Stimulated activated CD4-positive, alpha-beta T cell treated with anti-CD3 and anti-CD28 coated beads, TNF-alpha, amount 100 ng/mL, for 1 hour (primary cell): ENCODE results near the gene TNFRSF8.
"Not testable (repeated sequence)": the region's sequence is repeated elsewhere in the genome, so short reads cannot be mapped to it uniquely, and the experiment has no call there.

Source experiments
- DNase-seq, 3 donors: peaks; one replicate each; pipeline ENCODE4 v3.0.0-alpha.2; 2020; ENCODE audit warnings: low read depth in 3 of 3, low spot score in 1 of 3

Gene TNFRSF8

GRCh38 chr1:12083766-12084165, 20.7 kb downstream of the TNFRSF8 start:
- no peak for DNase-seq

DNA sequence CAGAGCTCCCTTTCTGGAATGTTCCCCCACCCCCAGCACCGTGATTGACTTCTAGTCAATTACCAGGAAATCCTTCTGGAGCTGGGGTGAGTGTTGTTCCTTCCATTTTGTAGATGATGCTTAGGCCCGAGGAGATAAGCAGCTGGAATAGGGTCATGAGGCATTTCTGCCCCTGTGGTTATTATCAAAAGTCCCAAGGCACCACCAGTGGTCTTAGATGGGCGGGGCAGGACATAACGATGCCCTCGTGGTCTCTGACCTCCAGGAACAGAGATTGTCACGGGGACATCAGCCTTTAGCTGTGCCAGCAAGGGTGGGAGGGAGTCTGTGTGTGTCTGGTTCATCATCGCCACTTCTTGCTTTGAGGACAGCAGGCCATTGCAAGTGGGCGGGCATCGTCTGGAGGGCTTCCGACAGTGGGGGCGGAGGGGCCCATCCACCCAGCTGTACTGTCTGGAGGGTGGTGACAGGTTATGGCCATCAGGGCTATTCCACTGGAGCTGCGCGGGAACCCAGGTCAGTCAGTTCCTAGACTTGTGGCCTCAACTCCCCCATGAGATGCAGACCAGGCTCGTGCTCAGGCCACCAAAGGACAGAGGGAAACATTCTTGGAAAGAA, 22.6 kb downstream of the TNFRSF8 start:
- DNase-seq = no peak

DNA sequence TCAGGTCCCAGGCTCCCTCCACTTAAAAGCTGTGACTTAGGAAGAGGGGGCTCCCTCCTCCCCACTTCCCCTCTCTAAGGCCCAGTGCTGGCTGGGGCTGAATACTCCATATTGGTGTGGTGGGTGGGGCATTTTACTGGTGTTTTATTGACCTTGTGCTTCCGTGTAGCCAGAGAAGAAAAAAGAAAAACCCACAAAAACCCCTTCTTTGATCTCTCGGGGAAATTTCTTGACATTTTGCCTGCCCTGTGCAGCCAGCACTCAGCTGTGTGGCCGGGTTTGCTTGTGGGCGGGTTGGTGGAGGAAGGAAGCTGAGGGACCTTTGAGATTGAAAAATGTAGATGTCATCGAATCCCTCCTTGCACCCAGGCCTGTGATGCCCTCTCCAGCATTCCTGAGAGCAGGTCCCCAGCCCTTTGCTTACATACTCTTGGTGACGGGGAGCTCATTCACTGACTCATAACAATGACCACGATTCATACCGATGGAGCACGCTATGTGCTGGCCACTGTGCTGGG, 24.8 kb downstream of the TNFRSF8 start:
- DNase-seq = no peak

GRCh38 chr1:12088607-12089006, 25.5 kb downstream of the TNFRSF8 start:
- DNase-seq = no peak

GRCh38 chr1:12090326-12090725, 27.2 kb downstream of the TNFRSF8 start:
- no peak for DNase-seq

- no peak for DNase-seq
Observed at GRCh38 chr1:12091191-12091590, 28.1 kb downstream of the TNFRSF8 start.

DNA sequence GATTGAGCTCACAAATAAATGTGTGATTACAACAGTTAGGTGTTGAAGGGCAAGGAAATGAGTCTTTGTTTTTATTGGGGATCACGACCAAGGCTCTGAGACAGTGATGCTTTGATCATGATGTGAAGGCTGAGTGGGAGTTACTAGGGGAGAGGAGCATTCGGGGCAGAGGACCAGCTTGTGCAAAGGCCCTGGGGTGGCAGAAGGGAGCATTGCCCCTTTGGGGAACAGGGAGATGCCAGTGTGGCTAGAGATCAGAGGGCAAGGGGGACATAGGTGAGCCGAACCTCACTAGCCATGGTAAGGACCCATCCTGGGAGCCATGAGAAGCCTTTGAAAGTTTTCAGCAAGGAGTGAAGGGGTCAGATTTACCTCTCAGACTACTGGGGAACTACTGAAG, 31.1 kb downstream of the TNFRSF8 start:
- no peak for DNase-seq

DNA sequence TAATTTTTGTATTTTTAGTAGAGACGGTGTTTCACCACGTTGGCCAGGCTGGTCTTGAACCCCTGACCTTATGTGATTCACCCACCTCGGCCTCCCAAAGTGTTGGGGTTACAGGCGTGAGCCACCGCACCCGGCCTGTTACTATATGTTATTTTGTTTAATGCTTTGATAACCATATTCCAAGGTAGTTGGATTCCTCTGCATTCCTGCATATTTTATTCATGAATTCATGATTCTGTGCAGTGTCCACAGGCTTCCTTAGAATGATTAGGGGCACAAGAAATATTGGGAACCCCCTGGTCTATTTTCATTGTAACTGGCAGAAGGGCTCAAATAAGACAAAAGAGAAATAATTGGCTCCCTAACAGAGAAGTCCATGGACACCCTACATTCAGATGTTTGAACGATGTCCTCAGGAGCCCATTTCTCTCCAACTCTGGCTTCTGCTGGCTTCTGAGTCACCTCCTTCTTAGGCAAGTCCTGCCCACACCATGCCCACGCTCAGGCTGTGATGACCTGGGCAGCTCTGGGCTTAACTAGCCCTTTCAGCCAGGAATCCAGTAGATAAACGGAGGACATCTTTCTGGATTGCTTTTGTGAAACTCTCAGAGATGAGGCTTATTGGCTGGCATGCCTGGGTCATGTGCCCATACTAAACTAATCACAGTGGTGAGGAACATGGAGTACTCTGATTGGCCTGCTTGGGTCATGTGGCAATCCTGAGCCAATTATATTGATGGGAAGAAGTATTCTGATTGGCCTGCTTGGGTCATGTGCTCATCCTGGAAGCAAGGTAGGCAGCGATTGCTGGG, 32.6 kb downstream of the TNFRSF8 start:
- no peak for DNase-seq

DNA sequence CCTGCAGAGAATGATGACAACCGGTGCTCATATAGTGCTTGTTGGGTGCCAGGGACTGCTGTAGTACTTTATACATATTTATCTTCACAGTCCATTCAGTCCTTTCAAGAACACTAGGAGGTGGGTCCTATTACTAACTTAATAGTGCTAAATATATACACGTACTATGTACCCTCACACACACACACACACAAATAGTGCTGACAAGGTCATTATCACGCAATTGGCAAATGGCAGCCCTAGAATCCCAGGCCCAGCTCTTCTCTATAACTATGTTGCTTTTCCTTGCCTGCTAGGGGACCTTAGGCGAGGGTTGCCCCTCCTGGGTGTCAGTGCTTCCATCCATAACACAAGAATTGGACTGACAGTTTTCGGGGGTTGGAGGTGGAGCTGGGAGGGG, 33.5 kb downstream of the TNFRSF8 start:
- no peak for DNase-seq

GRCh38 chr1:12097321-12097720, 34.2 kb downstream of the TNFRSF8 start:
- DNase-seq = no peak

DNA sequence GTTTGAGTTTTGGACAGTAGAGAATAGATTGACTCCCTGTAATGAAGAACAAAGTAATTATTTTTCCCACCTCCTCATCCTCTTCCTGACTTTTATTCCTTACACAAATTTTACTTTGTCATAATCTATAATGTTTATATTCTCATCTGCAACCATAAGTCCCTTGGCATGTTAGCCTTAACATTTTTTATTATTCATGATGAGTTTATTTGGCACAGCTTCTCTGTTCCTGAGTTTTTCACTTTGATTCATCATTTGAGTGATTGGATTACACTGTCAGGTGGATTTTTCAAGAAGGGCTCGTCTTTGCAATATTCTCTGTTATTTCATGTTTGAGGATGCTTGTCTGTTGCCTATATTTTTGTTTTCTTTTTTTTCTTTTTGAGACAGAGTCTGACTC, 35.7 kb downstream of the TNFRSF8 start:
- no peak for DNase-seq

DNA sequence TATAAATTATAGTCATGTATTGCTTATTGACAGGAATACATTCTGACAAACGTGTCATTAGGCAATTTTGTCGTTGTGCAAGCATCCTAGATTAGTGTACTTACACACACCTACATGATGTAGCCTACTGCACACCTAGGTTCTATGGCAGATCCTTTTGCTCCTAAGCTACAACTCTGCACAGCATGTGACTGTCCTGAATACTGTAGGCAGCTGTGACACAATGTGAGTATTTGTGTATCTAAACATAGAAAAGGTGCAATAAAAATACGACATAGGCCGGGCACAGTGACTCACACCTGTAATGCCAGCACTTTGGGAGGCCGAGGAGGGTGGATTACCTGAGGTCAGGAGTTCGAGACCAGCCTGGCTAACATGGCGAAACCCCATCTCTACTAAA, 36.5 kb downstream of the TNFRSF8 start:
- no peak for DNase-seq

GRCh38 chr1:12100071-12100470, 37.0 kb downstream of the TNFRSF8 start:
- DNase-seq = no peak

DNA sequence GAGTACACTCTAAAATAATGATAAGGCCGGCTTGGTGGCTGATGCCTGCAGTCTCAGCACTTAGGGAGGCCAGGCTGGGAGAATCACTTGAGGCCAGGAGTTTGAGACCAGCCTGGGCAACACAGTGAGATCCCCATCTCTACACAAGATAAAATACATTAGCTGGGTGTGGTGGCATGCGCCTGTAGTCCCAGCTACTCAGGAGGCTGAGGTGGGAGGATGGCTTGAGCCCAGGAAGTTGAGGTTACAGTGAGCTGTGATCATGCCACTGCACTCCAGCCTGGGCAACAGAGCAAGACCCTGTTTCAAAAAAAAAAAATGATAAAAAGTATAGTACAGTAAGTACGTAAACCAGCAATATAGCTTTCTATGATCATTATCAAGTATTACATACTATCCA, 38.0 kb downstream of the TNFRSF8 start:
- DNase-seq = not testable (repeated sequence)

DNA sequence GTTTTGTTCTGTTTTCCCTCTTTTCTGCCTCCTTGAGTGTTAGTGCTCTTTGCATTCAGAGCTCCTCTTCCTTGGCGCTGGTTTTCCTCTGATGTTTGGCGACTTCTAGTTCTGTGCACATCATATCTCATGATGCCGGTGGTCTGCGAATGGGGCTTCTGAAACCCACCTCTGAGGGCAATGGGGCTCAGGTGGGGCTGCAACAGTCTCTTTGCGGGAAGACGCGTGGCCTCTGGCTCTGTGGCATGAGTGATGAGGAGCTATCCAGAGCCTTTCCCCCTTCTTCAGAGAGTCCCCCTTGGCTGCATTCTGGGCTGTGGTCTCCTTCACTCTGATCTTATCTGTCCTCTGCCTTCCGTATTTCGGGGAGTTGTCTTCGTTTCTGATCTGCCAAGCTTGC, 39.0 kb downstream of the TNFRSF8 start:
- no peak for DNase-seq

DNA sequence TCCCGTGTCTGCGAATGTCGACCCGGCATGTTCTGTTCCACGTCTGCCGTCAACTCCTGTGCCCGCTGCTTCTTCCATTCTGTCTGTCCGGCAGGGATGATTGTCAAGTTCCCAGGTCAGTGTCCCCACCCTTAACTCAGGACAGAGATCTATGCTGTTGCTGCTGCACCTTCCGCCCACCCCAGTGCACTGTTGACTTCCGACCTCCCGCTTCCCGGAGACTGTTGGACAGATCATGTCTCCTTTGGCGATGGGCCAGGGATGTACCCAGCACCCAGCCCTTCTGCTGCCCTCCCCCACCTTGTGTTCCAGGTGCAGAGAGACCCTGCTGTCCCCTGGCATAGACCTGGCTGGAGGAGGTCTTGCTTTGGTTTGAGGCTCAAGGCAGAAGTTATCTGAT, 41.3 kb downstream of the TNFRSF8 start:
- no peak for DNase-seq

DNA sequence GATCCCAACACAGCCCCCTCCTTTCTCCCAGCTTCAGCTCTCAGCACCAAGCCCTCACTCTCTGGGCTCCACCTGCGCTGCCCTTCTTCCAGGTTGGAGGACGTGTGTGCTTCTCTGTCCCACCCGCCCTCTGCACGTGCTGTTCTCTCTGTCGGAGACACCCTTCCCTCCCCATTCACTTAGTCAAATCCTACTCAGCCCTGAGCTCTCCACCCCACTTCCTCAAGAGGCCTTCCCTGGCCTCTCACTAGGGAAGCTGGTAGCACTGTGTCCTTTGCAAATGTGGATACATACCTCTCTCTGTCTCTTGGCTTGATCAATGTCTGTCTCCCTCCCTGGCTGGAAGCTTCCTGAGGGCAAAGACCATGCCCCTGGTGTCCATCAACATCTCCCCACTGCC, 43.0 kb downstream of the TNFRSF8 start:
- DNase-seq = no peak

- DNase-seq = not testable (repeated sequence)
Observed at GRCh38 chr1:12106861-12107260, 43.8 kb downstream of the TNFRSF8 start.

- no peak for DNase-seq
Observed at GRCh38 chr1:12107718-12108117, 44.6 kb downstream of the TNFRSF8 start.

DNA sequence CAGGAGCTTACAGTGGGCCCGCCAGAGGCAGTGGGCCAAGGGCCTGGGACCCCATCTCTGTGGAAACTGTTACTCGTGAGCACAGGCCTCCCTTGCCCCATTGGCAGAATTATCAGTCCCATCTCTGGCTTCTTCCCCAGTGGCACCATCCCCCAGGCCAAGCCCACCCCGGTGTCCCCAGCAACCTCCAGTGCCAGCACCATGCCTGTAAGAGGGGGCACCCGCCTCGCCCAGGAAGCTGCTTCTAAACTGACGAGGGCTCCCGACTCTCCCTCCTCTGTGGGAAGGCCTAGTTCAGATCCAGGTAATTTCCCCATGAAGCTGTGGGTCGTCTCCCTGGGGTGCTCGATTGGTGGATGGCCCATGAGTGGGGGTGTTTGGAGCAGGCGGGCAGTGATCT, 46.8 kb downstream of the TNFRSF8 start:
- DNase-seq = no peak

DNA sequence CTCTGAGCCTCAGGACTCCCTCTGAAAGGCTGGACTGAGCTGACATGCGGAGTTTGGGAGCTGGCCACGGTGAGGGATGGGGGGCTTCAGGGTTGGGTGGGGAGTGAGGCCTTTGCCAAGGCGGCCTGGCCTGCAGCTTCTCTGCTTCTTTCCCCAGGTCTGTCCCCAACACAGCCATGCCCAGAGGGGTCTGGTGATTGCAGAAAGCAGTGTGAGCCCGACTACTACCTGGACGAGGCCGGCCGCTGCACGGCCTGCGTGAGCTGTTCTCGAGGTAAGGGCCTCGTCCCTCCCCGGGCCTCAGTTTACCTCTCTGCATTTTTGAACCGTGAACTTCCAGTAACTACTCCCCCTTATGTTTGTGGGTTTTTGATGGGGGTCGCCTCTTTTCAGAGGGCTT, 48.6 kb downstream of the TNFRSF8 start:
- no peak for DNase-seq

DNA sequence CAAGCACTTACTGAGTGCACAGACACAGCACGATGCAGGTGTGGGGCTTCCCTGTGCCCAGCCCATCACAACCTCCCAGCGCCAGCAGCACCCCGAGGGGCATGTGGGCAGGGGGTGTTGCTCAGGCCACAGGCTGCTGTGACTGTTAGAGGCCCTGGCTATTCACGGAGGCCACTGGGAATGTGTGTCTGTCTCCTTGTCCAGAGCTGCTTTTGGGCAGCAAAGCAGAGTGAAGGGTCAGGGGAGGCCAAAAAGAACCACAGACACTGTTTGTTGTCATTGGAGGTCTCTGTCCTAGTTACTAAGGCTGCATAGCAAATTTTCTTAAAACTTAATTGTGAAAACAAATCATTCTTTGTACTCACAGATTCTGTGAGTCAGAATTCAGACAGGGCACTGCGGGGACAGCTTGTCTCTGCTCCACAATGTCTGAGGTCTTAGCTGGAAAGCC, 49.6 kb downstream of the TNFRSF8 start:
- no peak for DNase-seq
